ENCODE data around the gene DNAH3. TPM values are rescaled to one million over a fixed set of nuclear protein-coding genes. Genes with fewer than 3 reads are reported as not detected.

DNAH3 gene
- total and polyA plus RNA-seq, 2 experiments from 2014 or later: 0.70 to 1.3 TPM

DNA sequence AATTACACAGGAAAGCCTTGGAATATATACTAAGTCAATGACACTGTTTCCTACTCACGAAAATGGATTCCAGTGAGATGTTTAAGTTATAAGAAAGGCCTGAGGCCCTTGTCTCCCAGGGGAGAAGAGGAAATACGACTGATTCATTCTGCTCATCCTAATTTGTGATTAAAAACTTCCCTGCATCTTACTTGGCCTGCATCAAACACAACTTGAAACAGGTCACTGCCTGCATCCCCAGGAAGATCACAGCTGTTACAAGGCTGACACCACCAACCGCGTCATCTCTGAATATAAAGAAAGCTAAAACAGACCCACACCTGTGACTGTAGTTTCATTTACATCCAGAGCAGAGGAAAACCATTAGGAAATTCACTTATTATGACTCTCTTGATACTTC lies 121.9 kb downstream of the DNAH3 start:
- no peak overlapping the region for H3K4me2 ChIP-seq
- Mint-ChIP-seq H3K4me3 (no peak overlapping the region), H3K9me3 (no peaks in the 10 kb centered on the region; the same call in 2 of the 3 replicates), H3K27ac (no peak overlapping the region), H3K27me3 (ENCODE audit: insufficient read depth, low read depth, poor library complexity) (no peaks in the 10 kb centered on the region), H3K36me3 (ENCODE audit: low read depth) (no peaks in the 10 kb centered on the region), H3K4me1 (peaks cover 2% of the 10 kb centered on the region; the same call in 1 of the 3 replicates)
- H2AFZ ChIP-seq: 0 out of 2 replicates have a peak overlapping the region, but pooled peaks have one; percentile 38
- TF ChIP-seq, protein P1, sequence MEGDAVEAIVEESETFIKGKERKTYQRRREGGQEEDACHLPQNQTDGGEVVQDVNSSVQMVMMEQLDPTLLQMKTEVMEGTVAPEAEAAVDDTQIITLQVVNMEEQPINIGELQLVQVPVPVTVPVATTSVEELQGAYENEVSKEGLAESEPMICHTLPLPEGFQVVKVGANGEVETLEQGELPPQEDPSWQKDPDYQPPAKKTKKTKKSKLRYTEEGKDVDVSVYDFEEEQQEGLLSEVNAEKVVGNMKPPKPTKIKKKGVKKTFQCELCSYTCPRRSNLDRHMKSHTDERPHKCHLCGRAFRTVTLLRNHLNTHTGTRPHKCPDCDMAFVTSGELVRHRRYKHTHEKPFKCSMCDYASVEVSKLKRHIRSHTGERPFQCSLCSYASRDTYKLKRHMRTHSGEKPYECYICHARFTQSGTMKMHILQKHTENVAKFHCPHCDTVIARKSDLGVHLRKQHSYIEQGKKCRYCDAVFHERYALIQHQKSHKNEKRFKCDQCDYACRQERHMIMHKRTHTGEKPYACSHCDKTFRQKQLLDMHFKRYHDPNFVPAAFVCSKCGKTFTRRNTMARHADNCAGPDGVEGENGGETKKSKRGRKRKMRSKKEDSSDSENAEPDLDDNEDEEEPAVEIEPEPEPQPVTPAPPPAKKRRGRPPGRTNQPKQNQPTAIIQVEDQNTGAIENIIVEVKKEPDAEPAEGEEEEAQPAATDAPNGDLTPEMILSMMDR (conservative IDR thresholded peaks at IDR 0.05; ENCODE audit: low read depth in 2 of 2): no peak
- TF ChIP-seq JUNB (IDR thresholded peaks at IDR 0.05; ENCODE audit: unreplicated experiment) (no peak), EZH2 (IDR thresholded peaks at IDR 0.05; ENCODE audit: low read depth, unreplicated experiment) (no peak), STAT1 (IDR thresholded peaks at IDR 0.05; ENCODE audit: unreplicated experiment) (no peak), EZH2phosphoT487 (IDR thresholded peaks at IDR 0.05; ENCODE audit: unreplicated experiment) (no peak)
- TF ChIP-seq, protein P2, sequence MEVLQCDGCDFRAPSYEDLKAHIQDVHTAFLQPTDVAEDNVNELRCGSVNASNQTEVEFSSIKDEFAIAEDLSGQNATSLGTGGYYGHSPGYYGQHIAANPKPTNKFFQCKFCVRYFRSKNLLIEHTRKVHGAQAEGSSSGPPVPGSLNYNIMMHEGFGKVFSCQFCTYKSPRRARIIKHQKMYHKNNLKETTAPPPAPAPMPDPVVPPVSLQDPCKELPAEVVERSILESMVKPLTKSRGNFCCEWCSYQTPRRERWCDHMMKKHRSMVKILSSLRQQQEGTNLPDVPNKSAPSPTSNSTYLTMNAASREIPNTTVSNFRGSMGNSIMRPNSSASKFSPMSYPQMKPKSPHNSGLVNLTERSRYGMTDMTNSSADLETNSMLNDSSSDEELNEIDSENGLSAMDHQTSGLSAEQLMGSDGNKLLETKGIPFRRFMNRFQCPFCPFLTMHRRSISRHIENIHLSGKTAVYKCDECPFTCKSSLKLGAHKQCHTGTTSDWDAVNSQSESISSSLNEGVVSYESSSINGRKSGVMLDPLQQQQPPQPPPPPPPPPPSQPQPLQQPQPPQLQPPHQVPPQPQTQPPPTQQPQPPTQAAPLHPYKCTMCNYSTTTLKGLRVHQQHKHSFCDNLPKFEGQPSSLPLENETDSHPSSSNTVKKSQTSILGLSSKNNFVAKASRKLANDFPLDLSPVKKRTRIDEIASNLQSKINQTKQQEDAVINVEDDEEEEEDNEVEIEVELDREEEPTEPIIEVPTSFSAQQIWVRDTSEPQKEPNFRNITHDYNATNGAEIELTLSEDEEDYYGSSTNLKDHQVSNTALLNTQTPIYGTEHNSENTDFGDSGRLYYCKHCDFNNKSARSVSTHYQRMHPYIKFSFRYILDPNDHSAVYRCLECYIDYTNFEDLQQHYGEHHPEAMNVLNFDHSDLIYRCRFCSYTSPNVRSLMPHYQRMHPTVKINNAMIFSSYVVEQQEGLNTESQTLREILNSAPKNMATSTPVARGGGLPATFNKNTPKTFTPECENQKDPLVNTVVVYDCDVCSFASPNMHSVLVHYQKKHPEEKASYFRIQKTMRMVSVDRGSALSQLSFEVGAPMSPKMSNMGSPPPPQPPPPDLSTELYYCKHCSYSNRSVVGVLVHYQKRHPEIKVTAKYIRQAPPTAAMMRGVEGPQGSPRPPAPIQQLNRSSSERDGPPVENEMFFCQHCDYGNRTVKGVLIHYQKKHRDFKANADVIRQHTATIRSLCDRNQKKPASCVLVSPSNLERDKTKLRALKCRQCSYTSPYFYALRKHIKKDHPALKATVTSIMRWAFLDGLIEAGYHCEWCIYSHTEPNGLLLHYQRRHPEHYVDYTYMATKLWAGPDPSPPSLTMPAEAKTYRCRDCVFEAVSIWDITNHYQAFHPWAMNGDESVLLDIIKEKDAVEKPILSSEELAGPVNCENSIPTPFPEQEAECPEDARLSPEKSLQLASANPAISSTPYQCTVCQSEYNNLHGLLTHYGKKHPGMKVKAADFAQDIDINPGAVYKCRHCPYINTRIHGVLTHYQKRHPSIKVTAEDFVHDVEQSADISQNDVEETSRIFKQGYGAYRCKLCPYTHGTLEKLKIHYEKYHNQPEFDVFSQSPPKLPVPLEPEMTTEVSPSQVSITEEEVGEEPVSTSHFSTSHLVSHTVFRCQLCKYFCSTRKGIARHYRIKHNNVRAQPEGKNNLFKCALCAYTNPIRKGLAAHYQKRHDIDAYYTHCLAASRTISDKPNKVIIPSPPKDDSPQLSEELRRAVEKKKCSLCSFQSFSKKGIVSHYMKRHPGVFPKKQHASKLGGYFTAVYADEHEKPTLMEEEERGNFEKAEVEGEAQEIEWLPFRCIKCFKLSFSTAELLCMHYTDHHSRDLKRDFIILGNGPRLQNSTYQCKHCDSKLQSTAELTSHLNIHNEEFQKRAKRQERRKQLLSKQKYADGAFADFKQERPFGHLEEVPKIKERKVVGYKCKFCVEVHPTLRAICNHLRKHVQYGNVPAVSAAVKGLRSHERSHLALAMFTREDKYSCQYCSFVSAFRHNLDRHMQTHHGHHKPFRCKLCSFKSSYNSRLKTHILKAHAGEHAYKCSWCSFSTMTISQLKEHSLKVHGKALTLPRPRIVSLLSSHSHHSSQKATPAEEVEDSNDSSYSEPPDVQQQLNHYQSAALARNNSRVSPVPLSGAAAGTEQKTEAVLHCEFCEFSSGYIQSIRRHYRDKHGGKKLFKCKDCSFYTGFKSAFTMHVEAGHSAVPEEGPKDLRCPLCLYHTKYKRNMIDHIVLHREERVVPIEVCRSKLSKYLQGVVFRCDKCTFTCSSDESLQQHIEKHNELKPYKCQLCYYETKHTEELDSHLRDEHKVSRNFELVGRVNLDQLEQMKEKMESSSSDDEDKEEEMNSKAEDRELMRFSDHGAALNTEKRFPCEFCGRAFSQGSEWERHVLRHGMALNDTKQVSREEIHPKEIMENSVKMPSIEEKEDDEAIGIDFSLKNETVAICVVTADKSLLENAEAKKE (CRISPR knock-in tag; IDR thresholded peaks at IDR 0.05): no peak
- H3K4me1 ChIP-seq (ENCODE audit: insufficient read depth): no peaks in the 10 kb centered on the region
- no peak overlapping the region for H3K4me3 ChIP-seq
- H3K9me2 ChIP-seq (ENCODE audit: insufficient read depth): peaks cover 13% of the 10 kb centered on the region; the same call in 1 of the 2 replicates
- H3F3A ChIP-seq (replicated peaks; ENCODE audit: low read depth): no peaks in the 10 kb centered on the region
- no peak for DNase-seq (ENCODE audit: low spot score)
- ATAC-seq: no peak
- no peaks in the 10 kb centered on the region for H3K27me3 ChIP-seq (ENCODE audit: insufficient read depth)
- no peaks in the 10 kb centered on the region for H4K20me1 ChIP-seq (replicated peaks; ENCODE audit: insufficient read depth)
- no peak overlapping the region for H3K27ac ChIP-seq (ENCODE audit: low read depth)
- no peaks in the 10 kb centered on the region for H3K79me2 ChIP-seq (replicated peaks; ENCODE audit: insufficient read depth)
- H3K36me3 ChIP-seq (ENCODE audit: insufficient read depth): no peaks in the 10 kb centered on the region

Measured in GM23338 (cell line).